Immature natural killer cell (primary cell): Measurements from ENCODE around the gene FAF2. TPM values are rescaled to one million over a fixed set of nuclear protein-coding genes. Genes with fewer than 3 reads are reported as not detected.
"Not testable (repeated sequence)": the region's sequence is repeated elsewhere in the genome, so short reads cannot be mapped to it uniquely, and the experiment has no call there.

ENCODE experiments used
- DNase-seq, 3 donors: peaks; one replicate each; pipeline ENCODE4 v3.0.0; 2022; ENCODE audit warnings: mixed read lengths in 1 of 3
- H3K27ac Mint-ChIP-seq, 6 donors: one replicate each; pipeline ENCODE4 v1.8.0; 2020; ENCODE audit warnings: mixed read lengths in 6 of 6, mild to moderate bottlenecking in 5 of 6, inconsistent platforms in 4 of 6, moderate library complexity in 3 of 6
- H3K27me3 Mint-ChIP-seq, 3 donors: one replicate each; pipeline ENCODE4 v1.8.0; 2020 to 2021; ENCODE audit warnings: low read depth in 3 of 3, mild to moderate bottlenecking in 3 of 3, mixed read lengths in 3 of 3, moderate library complexity in 3 of 3, inconsistent platforms in 1 of 3
- H3K36me3 Mint-ChIP-seq, 3 donors: one replicate each; pipeline ENCODE4 v1.8.0; 2020; ENCODE audit warnings: mixed read lengths in 3 of 3, inconsistent platforms in 2 of 3, mild to moderate bottlenecking in 2 of 3
- H3K4me1 Mint-ChIP-seq, 2 donors: one replicate each; pipeline ENCODE4 v1.8.0; 2020; ENCODE audit warnings: inconsistent platforms in 2 of 2, mild to moderate bottlenecking in 2 of 2, mixed read lengths in 2 of 2, moderate library complexity in 1 of 2
- H3K4me3 Mint-ChIP-seq, 5 donors: one replicate each; pipeline ENCODE4 v1.8.0; 2020; ENCODE audit warnings: mild to moderate bottlenecking in 5 of 5, mixed read lengths in 5 of 5, inconsistent platforms in 3 of 5, moderate library complexity in 3 of 5
- H3K9me3 Mint-ChIP-seq, 6 donors: one replicate each; pipeline ENCODE4 v1.8.0; 2020; ENCODE audit warnings: mild to moderate bottlenecking in 6 of 6, mixed read lengths in 6 of 6, inconsistent platforms in 4 of 6, moderate library complexity in 3 of 6
- polyA plus RNA-seq, 3 donors: library from polyadenylated mRNA; unstranded; fragments of 300-500 nt; fragmentation: Illumina TruSeq; gene quantifications; one replicate each; pipeline ENCODE4 v1.2.3, GENCODE V29; 2021

FAF2 gene
- polyA plus RNA-seq, 3 donors from 2014 or later, result 9.0 to 17.6 (median 17.0) TPM

DNA sequence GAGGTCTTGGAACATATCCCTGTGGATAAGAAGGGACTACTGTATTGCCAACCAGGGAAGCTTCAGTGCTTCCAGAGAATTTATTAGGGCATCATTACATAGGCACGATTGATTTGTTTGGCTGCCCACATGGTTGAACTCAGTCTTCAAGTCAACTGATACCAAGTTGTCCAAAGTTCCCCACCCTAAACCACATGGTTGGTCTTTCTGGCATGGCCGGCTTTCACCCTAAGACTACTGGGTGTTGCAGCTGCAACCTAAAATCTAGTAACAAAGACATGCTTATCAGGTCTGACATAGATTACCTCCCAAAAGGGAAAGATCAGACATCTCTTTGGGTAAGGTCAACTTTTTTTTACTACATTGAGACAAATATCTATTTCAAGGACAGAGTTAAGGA, 37.0 kb downstream of the FAF2 start:
- H3K9me3 Mint-ChIP-seq, result no peaks in the 10 kb centered on the region
- peaks cover 0 to 2% (median 1%) of the 10 kb centered on the region in 3 donors for H3K27me3 Mint-ChIP-seq
- no peak for DNase-seq
- H3K4me1 Mint-ChIP-seq, result peaks cover 46 to 66% of the 10 kb centered on the region in 2 donors
- H3K27ac Mint-ChIP-seq, result peak overlapping the region in 1 of 6 donors; percentile 69
- H3K4me3 Mint-ChIP-seq, result no peak overlapping the region
- peaks cover 6 to 18% (median 13%) of the 10 kb centered on the region in 3 donors for H3K36me3 Mint-ChIP-seq

DNA sequence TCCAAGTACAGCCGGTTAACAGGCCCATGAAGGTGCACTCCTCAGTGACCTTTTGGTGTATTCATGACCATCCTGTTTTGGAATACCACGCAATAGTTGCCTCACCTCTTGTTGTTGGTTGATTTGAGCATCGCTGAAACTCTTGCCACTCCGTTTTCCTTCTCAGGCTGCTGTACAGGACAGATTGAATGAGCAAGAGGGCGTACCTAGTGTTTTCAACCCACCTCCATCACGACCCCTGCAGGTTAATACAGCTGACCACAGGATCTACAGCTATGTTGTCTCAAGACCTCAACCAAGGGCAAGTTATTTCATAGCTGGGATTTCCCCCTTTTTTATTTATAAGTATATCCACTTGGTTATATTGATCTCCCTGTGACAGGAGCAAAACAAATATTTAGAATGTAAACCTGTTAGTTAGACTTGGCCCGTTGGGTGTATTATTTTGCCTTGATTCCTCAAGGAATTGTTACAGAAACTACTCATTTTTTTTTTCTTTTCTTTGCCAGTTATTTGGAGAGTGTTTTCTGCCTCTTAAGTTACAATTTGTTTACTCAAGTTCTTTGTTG, 38.1 kb downstream of the FAF2 start:
- Mint-ChIP-seq H3K36me3 (peaks cover 6 to 25% (median 21%) of the 10 kb centered on the region in 3 donors), H3K4me1 (peaks cover 52 to 73% of the 10 kb centered on the region in 2 donors), H3K27ac (peak overlapping the region in 1 of 6 donors; percentile 26), H3K27me3 (peaks cover 0 to 2% (median 1%) of the 10 kb centered on the region in 3 donors), H3K4me3 (no peak overlapping the region), H3K9me3 (no peaks in the 10 kb centered on the region)
- no peak for DNase-seq

DNA sequence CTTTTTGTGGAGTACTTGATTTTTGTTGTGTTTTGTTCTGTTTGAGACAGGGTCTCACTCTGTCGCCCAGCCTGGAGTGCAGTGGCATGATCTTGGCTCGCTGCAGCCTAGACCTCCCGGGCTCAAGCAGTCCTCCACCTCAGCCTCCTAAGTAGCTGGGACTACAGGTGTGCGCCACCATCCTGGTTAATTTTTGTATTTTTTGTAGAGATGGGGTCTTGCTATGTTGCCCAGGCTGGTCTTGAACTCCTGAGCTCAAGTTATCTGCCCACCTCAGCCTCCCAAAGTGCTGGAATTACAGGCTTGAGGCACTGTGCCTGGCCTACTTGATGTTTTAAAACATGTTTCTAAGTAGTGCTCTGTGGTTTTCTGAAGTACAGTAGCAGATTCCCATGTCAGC, 39.0 kb downstream of the FAF2 start:
- DNase-seq, H3K27ac Mint-ChIP-seq, H3K9me3 Mint-ChIP-seq, H3K4me3 Mint-ChIP-seq, H3K27me3 Mint-ChIP-seq: not testable (repeated sequence)
- Mint-ChIP-seq H3K36me3 (peaks cover 9 to 33% (median 21%) of the 10 kb centered on the region in 3 donors), H3K4me1 (peaks cover 48 to 68% of the 10 kb centered on the region in 2 donors)

GRCh38 chr5:176489077-176489476, 40.9 kb downstream of the FAF2 start:
- peaks cover 47 to 48% of the 10 kb centered on the region in 2 donors for H3K4me1 Mint-ChIP-seq
- peaks cover 0 to 2% (median 1%) of the 10 kb centered on the region in 3 donors for H3K27me3 Mint-ChIP-seq
- no peaks in the 10 kb centered on the region for H3K9me3 Mint-ChIP-seq
- peak overlapping the region; percentile 67 to 87 (median 78) for H3K4me3 Mint-ChIP-seq
- DNase-seq, result no peak
- H3K27ac Mint-ChIP-seq, result peak overlapping the region; percentile 37 to 91 (median 84)
- H3K36me3 Mint-ChIP-seq, result peaks cover 21 to 52% (median 28%) of the 10 kb centered on the region in 3 donors

GRCh38 chr5:176490301-176490700, 42.1 kb downstream of the FAF2 start:
- Mint-ChIP-seq H3K4me3 (peak overlapping the region in 2 of 5 donors; percentile 27 to 36), H3K27me3 (peaks cover 0 to 2% (median 1%) of the 10 kb centered on the region in 3 donors), H3K9me3 (no peaks in the 10 kb centered on the region), H3K36me3 (peaks cover 19 to 57% (median 35%) of the 10 kb centered on the region in 3 donors), H3K27ac (peak overlapping the region in 4 of 6 donors; percentile 37 to 53 (median 44)), H3K4me1 (peaks cover 36 to 40% of the 10 kb centered on the region in 2 donors)
- no peak for DNase-seq

GRCh38 chr5:176491101-176491502, 42.9 kb downstream of the FAF2 start:
- H3K27me3 Mint-ChIP-seq, result peaks cover 0 to 2% (median 1%) of the 10 kb centered on the region in 3 donors
- no peak overlapping the region for H3K4me3 Mint-ChIP-seq
- H3K9me3 Mint-ChIP-seq, result no peaks in the 10 kb centered on the region
- DNase-seq, result no peak
- peak overlapping the region in 1 of 6 donors; percentile 39 for H3K27ac Mint-ChIP-seq
- H3K36me3 Mint-ChIP-seq, result peaks cover 21 to 59% (median 41%) of the 10 kb centered on the region in 3 donors
- peaks cover 30 to 38% of the 10 kb centered on the region in 2 donors for H3K4me1 Mint-ChIP-seq

GRCh38 chr5:176491901-176492300, 43.7 kb downstream of the FAF2 start:
- Mint-ChIP-seq H3K9me3 (no peaks in the 10 kb centered on the region), H3K4me3 (no peak overlapping the region), H3K27me3 (peaks cover 0 to 2% (median under 1%) of the 10 kb centered on the region in 3 donors), H3K36me3 (peaks cover 25 to 61% (median 45%) of the 10 kb centered on the region in 3 donors), H3K4me1 (peaks cover 26 to 33% of the 10 kb centered on the region in 2 donors), H3K27ac (no peak overlapping the region)
- DNase-seq, result no peak

- Mint-ChIP-seq H3K4me1 (peaks cover 26 to 28% of the 10 kb centered on the region in 2 donors), H3K27me3 (peaks cover 0 to 2% (median 0%) of the 10 kb centered on the region in 3 donors), H3K9me3 (no peaks in the 10 kb centered on the region), H3K36me3 (peaks cover 27 to 65% (median 48%) of the 10 kb centered on the region in 3 donors), H3K4me3 (no peak overlapping the region), H3K27ac (peak overlapping the region in 1 of 6 donors; percentile 24)
- no peak for DNase-seq
Measured at GRCh38 chr5:176492431-176492830, 44.2 kb downstream of the FAF2 start.

DNA sequence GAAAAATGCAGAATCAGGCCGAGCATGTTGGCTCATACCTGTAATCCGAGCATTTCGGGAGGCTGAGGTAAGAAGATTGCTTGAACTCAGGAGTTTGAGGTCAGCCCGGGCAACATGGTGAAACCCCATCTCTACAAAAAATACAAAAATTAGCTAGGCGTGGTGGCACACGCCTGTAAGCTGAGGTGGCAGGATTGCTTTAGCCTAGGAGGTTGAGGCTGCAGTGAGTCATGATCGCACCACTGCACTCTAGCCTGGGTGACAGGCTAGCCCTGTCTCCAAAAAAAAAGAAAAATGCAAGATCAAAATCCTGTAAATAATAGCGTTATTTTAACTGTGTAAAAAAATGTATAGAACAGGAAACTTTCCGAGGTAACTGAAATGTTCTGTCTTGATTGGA, 49.7 kb downstream of the FAF2 start:
- Mint-ChIP-seq H3K27ac (no peak overlapping the region), H3K4me3 (no peak overlapping the region), H3K9me3 (no peaks in the 10 kb centered on the region), H3K27me3 (peaks cover 0 to 2% (median 0%) of the 10 kb centered on the region in 3 donors), H3K4me1 (no peaks in the 10 kb centered on the region), H3K36me3 (peaks cover 34 to 65% (median 56%) of the 10 kb centered on the region in 3 donors)
- no peak for DNase-seq

- Mint-ChIP-seq H3K27ac (peak overlapping the region in 1 of 6 donors; percentile 12), H3K4me3 (no peak overlapping the region), H3K9me3 (no peaks in the 10 kb centered on the region)
Measured at GRCh38 chr5:176499273-176499672, 51.1 kb downstream of the FAF2 start.

GRCh38 chr5:176500511-176500910, 52.3 kb downstream of the FAF2 start:
- Mint-ChIP-seq H3K27ac (no peak overlapping the region), H3K4me3 (no peak overlapping the region), H3K9me3 (no peaks in the 10 kb centered on the region), H3K4me1 (no peaks in the 10 kb centered on the region), H3K27me3 (peaks cover 0 to 2% (median 0%) of the 10 kb centered on the region in 3 donors), H3K36me3 (peaks cover 41 to 59% (median 44%) of the 10 kb centered on the region in 3 donors)
- no peak for DNase-seq

More at GRCh38 chr5:176499273-176499672, 51.1 kb downstream of the FAF2 start:
- Mint-ChIP-seq H3K4me1 (no peaks in the 10 kb centered on the region), H3K27me3 (peaks cover 0 to 2% (median 0%) of the 10 kb centered on the region in 3 donors), H3K36me3 (peaks cover 33 to 55% (median 42%) of the 10 kb centered on the region in 3 donors)
- DNase-seq, result no peak

GRCh38 chr5:176501333-176501732, 53.1 kb downstream of the FAF2 start:
- H3K9me3 Mint-ChIP-seq, result no peaks in the 10 kb centered on the region
- peaks cover 0 to 2% (median 0%) of the 10 kb centered on the region in 3 donors for H3K27me3 Mint-ChIP-seq
- no peak overlapping the region for H3K4me3 Mint-ChIP-seq
- peak overlapping the region in 1 of 6 donors; percentile 17 for H3K27ac Mint-ChIP-seq
- no peak for DNase-seq
- H3K4me1 Mint-ChIP-seq, result no peaks in the 10 kb centered on the region
- peaks cover 38 to 57% (median 38%) of the 10 kb centered on the region in 3 donors for H3K36me3 Mint-ChIP-seq

DNA sequence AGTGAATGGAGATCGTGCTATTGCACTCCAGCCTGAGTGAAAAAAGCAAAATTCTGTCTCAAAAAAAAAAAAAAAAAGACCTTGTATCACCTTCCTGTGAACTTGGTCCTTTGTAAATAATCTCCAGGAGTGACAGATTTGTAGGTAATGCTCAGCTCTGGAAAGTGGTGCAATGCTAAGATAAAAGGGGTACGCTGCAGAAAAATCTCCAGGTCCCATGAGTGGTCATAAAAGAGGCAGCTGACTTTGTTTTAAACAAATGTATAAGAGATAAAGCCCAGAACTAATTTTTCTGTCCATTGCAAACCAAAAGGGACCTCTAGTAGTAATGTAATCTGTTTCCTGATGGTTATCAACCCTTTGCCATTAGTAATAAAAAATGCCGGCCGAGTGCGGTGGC, 55.3 kb downstream of the FAF2 start:
- no peak for DNase-seq
- H3K4me3 Mint-ChIP-seq, result no peak overlapping the region
- H3K27me3 Mint-ChIP-seq, result peaks cover 0 to 2% (median 1%) of the 10 kb centered on the region in 3 donors
- H3K36me3 Mint-ChIP-seq, result peaks cover 41 to 64% (median 46%) of the 10 kb centered on the region in 3 donors
- H3K9me3 Mint-ChIP-seq, result no peaks in the 10 kb centered on the region
- H3K27ac Mint-ChIP-seq, result no peak overlapping the region
- H3K4me1 Mint-ChIP-seq, result no peaks in the 10 kb centered on the region

DNA sequence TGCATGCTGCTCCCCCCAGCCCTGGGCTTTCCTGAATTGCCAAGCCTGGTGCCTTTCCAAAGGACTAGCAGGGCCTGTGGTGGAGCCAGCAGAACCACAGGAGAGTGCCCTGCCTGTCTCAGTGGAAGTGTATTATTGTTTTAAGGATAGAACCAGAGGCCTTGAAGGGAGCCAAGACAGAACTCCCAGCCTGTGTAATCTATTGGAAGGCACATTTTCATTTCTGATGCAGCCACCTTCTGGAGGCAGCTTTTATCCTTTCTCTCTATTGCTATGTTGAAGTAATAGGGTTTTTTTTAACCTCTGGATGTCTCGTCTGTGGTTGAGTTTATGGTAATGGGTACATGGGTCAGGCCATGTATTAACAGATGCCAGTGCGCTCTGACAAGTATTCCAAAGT, 59.7 kb downstream of the FAF2 start:
- H3K4me1 Mint-ChIP-seq, result peaks cover 0 to 4% of the 10 kb centered on the region in 2 donors
- H3K9me3 Mint-ChIP-seq, result no peaks in the 10 kb centered on the region
- H3K27ac Mint-ChIP-seq, result peak overlapping the region in 1 of 6 donors; percentile 53
- peaks cover 19 to 52% (median 35%) of the 10 kb centered on the region in 3 donors for H3K36me3 Mint-ChIP-seq
- peaks cover 0 to 2% (median 1%) of the 10 kb centered on the region in 3 donors for H3K27me3 Mint-ChIP-seq
- no peak overlapping the region for H3K4me3 Mint-ChIP-seq
- no peak for DNase-seq
